Measurements from ENCODE around the gene AIG1.

DNA sequence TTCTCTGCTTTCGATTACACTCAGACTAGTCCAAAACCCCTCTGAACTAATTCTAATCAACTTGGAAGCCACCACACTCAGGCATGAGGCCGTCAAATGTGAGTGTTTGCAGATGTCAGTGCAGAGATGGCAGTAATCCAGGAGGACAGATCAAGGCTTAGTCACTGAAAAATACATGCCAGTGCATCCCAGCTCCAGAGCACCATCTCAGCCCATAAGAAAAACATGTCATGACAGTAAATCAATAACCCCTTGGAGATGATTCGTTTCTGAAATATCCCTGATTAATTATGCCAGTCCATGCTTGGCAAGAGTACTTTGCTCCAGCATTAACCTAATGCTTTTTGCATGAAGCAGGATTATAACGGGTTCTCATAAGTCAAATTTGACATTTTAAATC is 210.3 kb downstream of the AIG1 start:
- TF ChIP-seq GATA3 (IDR thresholded peaks at IDR 0.05; ENCODE audit: low read depth, low read length) = no peak
- TF ChIP-seq GATA2 (IDR thresholded peaks at IDR 0.05; ENCODE audit: low read depth, low read length) = peak; percentile 44; the same call in 1 of the 2 replicates
